Mesenchymal stem cell (in vitro differentiated cells and primary cell): ENCODE data around the gene RMRP.
A peak's percentile ranks its signal among the peaks of the same experiment; 100 is the strongest.

Source experiments
- DNase-seq: peaks from one replicate; pipeline ENCODE4 v3.0.0-alpha.2; 2013
- H2AFZ ChIP-seq: one replicate; pipeline ENCODE4 v1.6.1; 2013; ENCODE audit warnings: low read depth, mild to moderate bottlenecking, control low read depth, inconsistent platforms, low read length, moderate library complexity
- H2AK5ac ChIP-seq: 2 replicates; pipeline ENCODE4 v1.6.1; 2013; ENCODE audit warnings: low read length, moderate library complexity, mild to moderate bottlenecking, inconsistent platforms; ENCODE audit not compliant: severe bottlenecking
- H2BK120ac ChIP-seq: one replicate; pipeline ENCODE4 v1.6.1; 2013; ENCODE audit warnings: low read depth, mild to moderate bottlenecking, inconsistent platforms, low read length, moderate library complexity
- H2BK12ac ChIP-seq, 2 experiments: one replicate each; pipeline ENCODE4 v1.6.1; 2013; ENCODE audit warnings: inconsistent platforms in 2 of 2, low read length in 2 of 2, mild to moderate bottlenecking in 2 of 2, moderate library complexity in 2 of 2, control low read depth in 1 of 2
- H2BK15ac ChIP-seq: one replicate; pipeline ENCODE4 v1.6.1; 2013; ENCODE audit warnings: mild to moderate bottlenecking, low read depth, inconsistent platforms; ENCODE audit not compliant: poor library complexity, severe bottlenecking
- H2BK5ac ChIP-seq: 2 replicates; pipeline ENCODE4 v1.6.1; 2013; ENCODE audit warnings: low read depth, mild to moderate bottlenecking, low read length, control low read depth, inconsistent platforms; ENCODE audit not compliant: poor library complexity, severe bottlenecking
- H3K14ac ChIP-seq, 2 experiments: one replicate each; pipeline ENCODE4 v1.6.1; 2013; ENCODE audit warnings: inconsistent platforms in 2 of 2, low read length in 2 of 2, control low read depth in 1 of 2, mild to moderate bottlenecking in 1 of 2, moderate library complexity in 1 of 2
- H3K18ac ChIP-seq, 2 experiments: one replicate each; pipeline ENCODE4 v1.6.1; 2013; ENCODE audit warnings: inconsistent platforms in 2 of 2, low read length in 2 of 2, control low read depth in 1 of 2, low read depth in 1 of 2, mild to moderate bottlenecking in 1 of 2
- H3K23ac ChIP-seq, 2 experiments: one replicate each; pipeline ENCODE4 v1.6.1; 2013; ENCODE audit warnings: inconsistent platforms in 2 of 2, low read length in 2 of 2, mild to moderate bottlenecking in 2 of 2, moderate library complexity in 2 of 2, control low read depth in 1 of 2
- H3K27ac ChIP-seq: 2 replicates; pipeline ENCODE4 v1.5.1; 2013; ENCODE audit warnings: mild to moderate bottlenecking, moderate library complexity, low read length, control low read depth, inconsistent platforms; ENCODE audit not compliant: poor library complexity, severe bottlenecking
- H3K27me3 ChIP-seq, 2 experiments: 2 replicates each; pipeline versions ENCODE4 v1.6.1 to v1.7.0; 2013; ENCODE audit warnings: low read length in 2 of 2, mild to moderate bottlenecking in 2 of 2, moderate library complexity in 2 of 2, control low read depth in 1 of 2, inconsistent platforms in 1 of 2; ENCODE audit not compliant: control insufficient read depth in 1 of 2, insufficient read depth in 1 of 2
- H3K36me3 ChIP-seq, 2 experiments: 2 replicates each; pipeline versions ENCODE4 v1.6.1 to v1.7.0; 2013; ENCODE audit warnings: low read length in 2 of 2, control low read depth in 1 of 2, inconsistent platforms in 1 of 2, low read depth in 1 of 2, mild to moderate bottlenecking in 1 of 2; ENCODE audit not compliant: insufficient read depth in 2 of 2, control insufficient read depth in 1 of 2
- H3K4ac ChIP-seq, 2 experiments: one replicate each; pipeline ENCODE4 v1.6.1; 2013; ENCODE audit warnings: inconsistent platforms in 2 of 2, low read length in 2 of 2, mild to moderate bottlenecking in 2 of 2, moderate library complexity in 2 of 2, control low read depth in 1 of 2, low read depth in 1 of 2
- H3K4me1 ChIP-seq: 2 replicates; pipeline ENCODE4 v1.6.1; 2013; ENCODE audit warnings: low read depth, low read length, control low read depth; ENCODE audit not compliant: control insufficient read depth, insufficient read depth
- H3K4me2 ChIP-seq: 2 replicates; pipeline ENCODE4 v1.6.1; 2013; ENCODE audit warnings: low read length, mild to moderate bottlenecking, inconsistent platforms; ENCODE audit not compliant: poor library complexity, severe bottlenecking
- H3K4me3 ChIP-seq, 2 experiments: 2 replicates each; pipeline versions ENCODE4 v1.5.1 to v1.7.0; 2013; ENCODE audit warnings: low read length in 2 of 2, mild to moderate bottlenecking in 2 of 2, control low read depth in 1 of 2, low read depth in 1 of 2; ENCODE audit not compliant: insufficient read depth in 1 of 2
- H3K79me1 ChIP-seq: replicated peaks from 2 replicates; pipeline ENCODE4 v1.6.1; 2013; ENCODE audit warnings: mild to moderate bottlenecking, control low read depth, low read length, inconsistent platforms; ENCODE audit not compliant: poor library complexity, severe bottlenecking
- H3K9ac ChIP-seq: 2 replicates; pipeline ENCODE4 v1.7.0; 2013; ENCODE audit warnings: mild to moderate bottlenecking, low read length, moderate library complexity
- H3K9me3 ChIP-seq: 2 replicates; pipeline ENCODE4 v1.7.0; 2013; ENCODE audit warnings: mild to moderate bottlenecking, low read length; ENCODE audit not compliant: control insufficient read depth
- H4K8ac ChIP-seq: one replicate; pipeline ENCODE4 v1.6.1; 2013; ENCODE audit warnings: inconsistent platforms, mild to moderate bottlenecking, low read length, moderate library complexity
- H4K91ac ChIP-seq: one replicate; pipeline ENCODE4 v1.6.1; 2013; ENCODE audit warnings: mild to moderate bottlenecking, low read length, inconsistent platforms
- WGBS: methylation state at CpG from one replicate; pipeline ENCODE4 v1.1.7; 2013; ENCODE audit warnings: mixed read lengths; 5-methylcytosine and 5-hydroxymethylcytosine counted together

RMRP gene

DNA sequence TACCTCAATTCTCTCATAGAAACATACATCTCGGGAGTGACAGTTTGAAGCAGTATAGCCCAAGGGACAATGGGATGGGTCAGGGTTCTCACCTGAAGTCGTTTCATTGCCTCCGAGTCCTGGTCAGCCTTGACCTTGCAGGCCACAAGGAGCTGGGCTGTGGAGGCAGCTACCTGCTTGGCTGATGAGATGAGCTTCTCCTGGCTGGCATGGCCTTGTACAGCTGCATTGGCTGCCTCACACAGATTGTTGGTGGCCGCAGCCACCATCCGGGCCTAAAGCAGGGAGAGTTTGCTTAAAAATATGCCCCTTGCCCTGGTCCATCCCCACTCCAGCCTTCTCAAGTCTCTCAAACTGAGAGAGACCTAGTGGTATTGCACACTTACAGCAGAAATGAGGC, 40.4 kb upstream of the RMRP start:
- H3K27ac ChIP-seq, result no peak overlapping the region

DNA sequence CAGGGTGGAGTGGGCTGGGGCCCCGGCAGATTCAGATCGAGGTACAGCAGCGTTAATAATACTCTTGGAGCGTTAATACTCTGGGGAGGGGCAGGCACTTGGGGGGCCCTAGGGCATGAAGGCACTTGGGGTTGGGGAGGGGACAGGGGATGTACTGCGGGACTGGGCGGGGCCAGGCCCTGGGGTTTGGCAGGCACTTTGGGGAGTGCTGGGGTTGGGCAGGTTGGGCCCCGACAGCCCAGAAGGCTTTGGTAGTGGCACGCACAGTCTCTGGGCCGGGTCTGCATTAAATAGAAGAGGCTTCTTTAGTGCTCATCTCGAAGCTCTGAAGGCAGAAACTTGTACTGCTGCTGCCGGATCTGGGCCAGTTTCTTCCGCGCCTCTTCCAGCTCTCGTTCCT, 39.7 kb upstream of the RMRP start:
- H4K91ac ChIP-seq, result no peak overlapping the region
- no peak overlapping the region for H3K4me3 ChIP-seq
- H2BK120ac ChIP-seq, result no peak overlapping the region
- no peak overlapping the region for H3K27ac ChIP-seq
- H3K14ac ChIP-seq, result no peak overlapping the region
- no peak overlapping the region for H2AFZ ChIP-seq
- H3K4me2 ChIP-seq, result no peak overlapping the region
- peaks cover 4% of the 10 kb centered on the region for H3K79me1 ChIP-seq
- H3K23ac ChIP-seq, result no peak overlapping the region
- H3K9ac ChIP-seq, result no peak overlapping the region
- H2BK15ac ChIP-seq, result no peak overlapping the region
- 96% methylated on average over 14 of the region's 14 CpGs for WGBS
- no peak for DNase-seq
- no peak overlapping the region for H2BK5ac ChIP-seq
- no peak overlapping the region for H2AK5ac ChIP-seq
- H3K4ac ChIP-seq, result no peak overlapping the region
- H3K9me3 ChIP-seq, result no peaks in the 10 kb centered on the region
- H3K36me3 ChIP-seq, result peaks cover 60 to 69% of the 10 kb centered on the region in 2 experiments
- no peaks in the 10 kb centered on the region for H3K27me3 ChIP-seq
- no peaks in the 10 kb centered on the region for H3K4me1 ChIP-seq
- no peak overlapping the region for H2BK12ac ChIP-seq
- H4K8ac ChIP-seq, result no peak overlapping the region
- no peak overlapping the region for H3K18ac ChIP-seq

More for the DNA sequence above, 40.4 kb upstream of the RMRP start:
- Histone ChIP-seq H3K18ac (no peak overlapping the region), H3K27me3 (no peaks in the 10 kb centered on the region), H3K4me1 (no peaks in the 10 kb centered on the region), H3K23ac (no peak overlapping the region), H3K9me3 (no peaks in the 10 kb centered on the region), H3K9ac (no peak overlapping the region), H2BK5ac (no peak overlapping the region), H3K79me1 (peaks cover 4% of the 10 kb centered on the region), H3K36me3 (peaks cover 67 to 76% of the 10 kb centered on the region in 2 experiments), H4K91ac (no peak overlapping the region), H3K4me3 (no peak overlapping the region), H3K4ac (no peak overlapping the region), H2BK120ac (no peak overlapping the region), H2BK12ac (no peak overlapping the region), H4K8ac (no peak overlapping the region), H2AK5ac (no peak overlapping the region), H2AFZ (no peak overlapping the region), H2BK15ac (no peak overlapping the region), H3K4me2 (no peak overlapping the region), H3K14ac (no peak overlapping the region)
- no peak for DNase-seq
- 91% methylated on average over 5 of the region's 5 CpGs for WGBS

DNA sequence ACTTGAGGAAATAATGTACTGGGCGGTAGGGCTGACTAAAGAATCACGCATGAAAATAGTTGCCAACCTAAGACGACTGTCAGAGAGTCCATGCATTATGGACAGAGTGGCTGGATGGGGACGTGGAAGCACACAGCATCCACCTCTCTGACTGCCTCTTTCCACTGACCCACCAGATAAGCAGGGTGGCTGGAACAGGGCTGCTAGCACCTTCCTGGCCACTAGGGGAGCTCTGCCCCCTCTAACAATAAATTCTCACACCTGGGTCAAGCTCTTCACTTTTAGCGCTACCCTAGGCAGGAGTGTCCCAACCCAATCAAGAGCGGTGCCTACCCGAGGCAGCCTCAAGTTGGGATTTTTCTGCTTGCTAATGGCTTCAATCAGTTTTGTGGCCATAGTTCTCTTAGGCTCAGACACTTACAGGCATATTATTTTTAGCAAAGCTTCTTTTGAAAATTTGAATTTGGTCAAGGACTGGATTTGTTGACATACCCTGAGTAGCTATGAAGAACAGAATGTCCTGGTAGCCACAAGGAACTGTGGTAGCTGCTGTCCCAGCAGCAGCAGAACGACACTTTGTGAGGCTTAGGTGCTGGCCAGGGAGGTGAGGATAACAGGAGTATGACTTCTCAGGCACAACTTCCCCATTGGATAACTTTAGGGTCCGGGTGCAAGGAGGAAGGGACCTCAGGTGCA, 38.8 kb upstream of the RMRP start:
- no peak overlapping the region for H2BK12ac ChIP-seq
- H2AFZ ChIP-seq, result no peak overlapping the region
- H2BK15ac ChIP-seq, result no peak overlapping the region
- peaks cover 55 to 62% of the 10 kb centered on the region in 2 experiments for H3K36me3 ChIP-seq
- H2AK5ac ChIP-seq, result no peak overlapping the region
- H3K9ac ChIP-seq, result no peak overlapping the region
- H3K9me3 ChIP-seq, result no peaks in the 10 kb centered on the region
- no peak overlapping the region for H2BK120ac ChIP-seq
- DNase-seq, result peak; percentile 61
- H3K27ac ChIP-seq, result no peak overlapping the region
- H4K8ac ChIP-seq, result no peak overlapping the region
- H3K14ac ChIP-seq, result no peak overlapping the region
- no peaks in the 10 kb centered on the region for H3K27me3 ChIP-seq
- no peaks in the 10 kb centered on the region for H3K4me1 ChIP-seq
- no peak overlapping the region for H3K18ac ChIP-seq
- no peak overlapping the region for H3K4me2 ChIP-seq
- H2BK5ac ChIP-seq, result no peak overlapping the region
- H4K91ac ChIP-seq, result no peak overlapping the region
- H3K23ac ChIP-seq, result no peak overlapping the region
- WGBS, result 62% methylated on average over 9 of the region's 9 CpGs
- peaks cover 4% of the 10 kb centered on the region for H3K79me1 ChIP-seq
- no peak overlapping the region for H3K4me3 ChIP-seq
- H3K4ac ChIP-seq, result no peak overlapping the region

DNA sequence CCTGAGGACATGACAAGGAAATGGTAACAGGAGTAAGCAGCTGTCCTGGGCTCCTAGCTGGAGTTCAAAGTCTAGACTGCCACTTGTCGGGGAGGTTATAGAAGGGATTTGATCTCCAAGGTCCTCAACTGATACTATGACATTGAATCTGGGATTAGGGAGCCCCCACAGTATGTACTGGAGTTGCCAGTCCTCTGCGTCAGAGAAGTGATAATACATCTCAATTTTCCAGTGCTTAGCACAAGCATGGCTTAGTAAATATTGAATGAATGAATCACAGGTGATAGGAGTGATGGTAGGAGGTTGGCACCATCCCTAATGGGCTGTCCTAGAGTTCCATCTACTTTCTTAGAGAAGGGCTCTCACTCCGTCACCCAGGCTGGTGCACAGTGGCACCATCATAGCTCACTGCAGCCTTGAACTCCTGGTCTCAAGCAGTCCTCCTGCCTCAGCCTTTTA, 38.2 kb upstream of the RMRP start:
- H3K27ac ChIP-seq, result no peak overlapping the region
- H3K9me3 ChIP-seq, result no peaks in the 10 kb centered on the region
- WGBS, result 100% methylated on average over 3 of the region's 3 CpGs
- no peak overlapping the region for H3K4me2 ChIP-seq
- peaks cover 52 to 55% of the 10 kb centered on the region in 2 experiments for H3K36me3 ChIP-seq
- H3K79me1 ChIP-seq, result peaks cover 4% of the 10 kb centered on the region
- no peaks in the 10 kb centered on the region for H3K27me3 ChIP-seq
- no peak overlapping the region for H3K18ac ChIP-seq
- H3K14ac ChIP-seq, result no peak overlapping the region
- H2AFZ ChIP-seq, result no peak overlapping the region
- no peak overlapping the region for H2AK5ac ChIP-seq
- no peak overlapping the region for H2BK12ac ChIP-seq
- no peak overlapping the region for H4K8ac ChIP-seq
- H2BK5ac ChIP-seq, result no peak overlapping the region
- no peak overlapping the region for H3K9ac ChIP-seq
- H2BK15ac ChIP-seq, result no peak overlapping the region
- no peak for DNase-seq
- no peak overlapping the region for H3K4ac ChIP-seq
- H2BK120ac ChIP-seq, result no peak overlapping the region
- no peak overlapping the region for H3K4me3 ChIP-seq
- no peak overlapping the region for H4K91ac ChIP-seq
- peaks cover 3% of the 10 kb centered on the region for H3K4me1 ChIP-seq
- H3K23ac ChIP-seq, result no peak overlapping the region
